ENCODE measurements around the gene CHST8.

- TF ChIP-seq TEAD4 (CRISPR knock-in tag; IDR thresholded peaks at IDR 0.05) (no peak), ARID4B (CRISPR knock-in tag; IDR thresholded peaks at IDR 0.05; ENCODE audit: borderline replicate concordance) (no peak), USF1 (CRISPR knock-in tag; IDR thresholded peaks at IDR 0.05) (no peak), CTCF (IDR thresholded peaks at IDR 0.05) (no peak), ZNF532 (CRISPR knock-in tag; IDR thresholded peaks at IDR 0.05; ENCODE audit: borderline replicate concordance) (no peak)
These were observed 189.5 kb downstream of the CHST8 start for GRCh38 chr19:33811246-33811645.

All from WTC11 (cell line).